SK-N-SH (cell line): ENCODE data around the gene SLC2A1. TPM values are rescaled to one million over a fixed set of nuclear protein-coding genes. Genes with fewer than 3 reads are reported as not detected.

Source experiments
- CTCF ChIA-PET: fragments of 300-600, 350-600 bp; formaldehyde crosslinking; extraction: SDS; loops from one replicate; lab custom pipeline; 2021; lab: Yijun Ruan, JAX
- POLR2A ChIA-PET: fragments of 350-600 bp; sonication (Branson Sonifier 250); formaldehyde crosslinking; extraction: SDS; loops from one replicate; lab custom pipeline; 2020; ENCODE audit warnings: antibody characterized with exemption, inconsistent platforms; lab: Yijun Ruan, JAX
- DNase-seq: peaks from one replicate; pipeline ENCODE4 v3.0.0; 2012
- H2AFZ ChIP-seq: fragments of 200-600 bp; sonication (generic); 2 replicates; pipeline ENCODE4 v1.8.1; 2016; ENCODE audit warnings: antibody characterized with exemption, mild to moderate bottlenecking, low read depth
- H3F3A ChIP-seq: fragments of 200-600 bp; sonication (generic); replicated peaks from 2 replicates; pipeline ENCODE3; 2016; ENCODE audit warnings: antibody characterized with exemption, mild to moderate bottlenecking; ENCODE audit not compliant: insufficient read depth
- H3K27ac ChIP-seq, 2 experiments: fragments of 200-500 bp in 1 of 2; fragments of 200-600 bp in 1 of 2; sonication (Bioruptor generic) in 1 of 2; sonication (generic), shearing (Covaris generic) in 1 of 2; 2 replicates each; pipeline versions ENCODE4 v1.5.1 to v1.6.1; 2014 to 2016; ENCODE audit warnings: low read depth in 2 of 2, inconsistent platforms in 1 of 2, low read length in 1 of 2, mild to moderate bottlenecking in 1 of 2, mixed read lengths in 1 of 2
- H3K27me3 ChIP-seq: fragments of 200-600 bp; sonication (generic), shearing (Covaris generic); 2 replicates; pipeline ENCODE4 v1.6.1; 2016; ENCODE audit warnings: mixed run types; ENCODE audit not compliant: insufficient read depth
- H3K36me3 ChIP-seq, 2 experiments: fragments of 200-500 bp in 1 of 2; fragments of 200-600 bp in 1 of 2; sonication (Bioruptor generic) in 1 of 2; sonication (generic) in 1 of 2; replicated peaks in 1 of 2; 2 replicates each; pipeline versions ENCODE3 to v1.5.1; 2014 to 2016; ENCODE audit warnings: low read length in 1 of 2, mild to moderate bottlenecking in 1 of 2; ENCODE audit not compliant: insufficient read depth in 2 of 2, control insufficient read depth in 1 of 2
- H3K4me1 ChIP-seq, 2 experiments: fragments of 200-500 bp in 1 of 2; fragments of 200-600 bp in 1 of 2; sonication (Bioruptor generic) in 1 of 2; sonication (generic), shearing (Covaris generic) in 1 of 2; 2 replicates each; pipeline versions ENCODE4 v1.5.1 to v1.6.1; 2014 to 2016; ENCODE audit warnings: low read depth in 1 of 2, low read length in 1 of 2, mixed run types in 1 of 2; ENCODE audit not compliant: insufficient read depth in 2 of 2, control insufficient read depth in 1 of 2
- H3K4me2 ChIP-seq: fragments of 200-600 bp; sonication (generic), shearing (Covaris generic); 2 replicates; pipeline ENCODE4 v1.6.1; 2017; ENCODE audit warnings: mixed run types
- H3K4me3 ChIP-seq, 2 experiments: fragments of 200-500 bp in 1 of 2; fragments of 200-600 bp in 1 of 2; sonication (Bioruptor generic) in 1 of 2; sonication (generic), shearing (Covaris generic) in 1 of 2; 2 replicates each; pipeline versions ENCODE4 v1.5.1 to v1.8.1; 2014 to 2016; ENCODE audit warnings: low read depth in 2 of 2, inconsistent platforms in 1 of 2, low read length in 1 of 2, mild to moderate bottlenecking in 1 of 2, mixed read lengths in 1 of 2, moderate library complexity in 1 of 2
- H3K79me2 ChIP-seq: fragments of 200-600 bp; sonication (generic); 2 replicates; pipeline ENCODE4 v1.8.1; 2017; ENCODE audit warnings: mild to moderate bottlenecking; ENCODE audit not compliant: insufficient read depth
- H3K9ac ChIP-seq: fragments of 200-600 bp; sonication (generic); 2 replicates; pipeline ENCODE4 v1.6.1; 2017; ENCODE audit warnings: mixed run types
- H3K9me2 ChIP-seq: fragments of 200-600 bp; sonication (generic); 2 replicates; pipeline ENCODE4 v1.6.1; 2017; ENCODE audit warnings: mixed run types
- H3K9me3 ChIP-seq: fragments of 200-600 bp; sonication (generic); 2 replicates; pipeline ENCODE4 v1.6.1; 2017; ENCODE audit warnings: mixed run types, mild to moderate bottlenecking, moderate library complexity
- H4K20me1 ChIP-seq: fragments of 200-600 bp; sonication (generic); 2 replicates; pipeline ENCODE4 v1.6.1; 2017; ENCODE audit warnings: mild to moderate bottlenecking, mixed run types; ENCODE audit not compliant: insufficient read depth
- CHD2 ChIP-seq: fragments of 150-350 bp; IDR thresholded peaks from 2 replicates; pipeline ENCODE4 v1.6.1; 2018; ENCODE audit warnings: low read length; ENCODE audit not compliant: partially characterized antibody
- CTCF ChIP-seq: fragments of 200-600 bp; sonication (generic); IDR thresholded peaks from 2 replicates; pipeline ENCODE4 v1.6.1; 2017; ENCODE audit warnings: antibody characterized with exemption, mild to moderate bottlenecking, moderate library complexity
- ELF1 ChIP-seq: IDR thresholded peaks from 2 replicates; pipeline ENCODE4 v1.4.0; 2012
- EP300 ChIP-seq, 2 experiments: IDR thresholded peaks; 2 replicates each; pipeline versions ENCODE4 v1.4.0 to v1.6.1; 2012; ENCODE audit warnings: borderline replicate concordance in 1 of 2, low read depth in 1 of 2, low read length in 1 of 2
- FOSL2 ChIP-seq: IDR thresholded peaks from 2 replicates; pipeline ENCODE4 v1.4.0; 2012; ENCODE audit warnings: low read depth, mild to moderate bottlenecking, moderate library complexity, borderline replicate concordance
- FOXJ3 ChIP-seq: sonication (generic); formaldehyde crosslinking; IDR thresholded peaks from 2 replicates; pipeline ENCODE4 v1.5.1; 2020; ENCODE audit warnings: mild to moderate bottlenecking, missing genetic modification reagents
- FOXM1 ChIP-seq: IDR thresholded peaks from 2 replicates; pipeline ENCODE4 v1.4.0; 2012; ENCODE audit warnings: low read depth, mild to moderate bottlenecking
- GABPA ChIP-seq: IDR thresholded peaks from 2 replicates; pipeline ENCODE4 v1.4.0; 2012; ENCODE audit warnings: low read depth, mild to moderate bottlenecking
- JUND ChIP-seq: IDR thresholded peaks from 2 replicates; pipeline ENCODE4 v1.4.0; 2012
- MAX ChIP-seq: IDR thresholded peaks from 2 replicates; pipeline ENCODE4 v1.4.0; 2012; ENCODE audit warnings: low read depth
- MEF2A ChIP-seq: IDR thresholded peaks from 2 replicates; pipeline ENCODE4 v1.4.0; 2012; ENCODE audit warnings: low read depth, borderline replicate concordance
- MXI1 ChIP-seq: IDR thresholded peaks from 2 replicates; pipeline ENCODE4 v1.6.1; 2012; ENCODE audit warnings: mild to moderate bottlenecking, low read depth, low read length, improper control_type of control experiment
- NFIC ChIP-seq: IDR thresholded peaks from 2 replicates; pipeline ENCODE4 v1.4.0; 2012; ENCODE audit warnings: borderline replicate concordance
- NRF1 ChIP-seq: IDR thresholded peaks from 2 replicates; pipeline ENCODE4 v1.6.1; 2012; ENCODE audit warnings: low read depth, mild to moderate bottlenecking, low read length
- PBX3 ChIP-seq: IDR thresholded peaks from 2 replicates; pipeline ENCODE4; 2012
- POLR2AphosphoS5 ChIP-seq: IDR thresholded peaks from 2 replicates; pipeline ENCODE4 v1.6.1; 2012; ENCODE audit warnings: low read depth, low read length
- RAD21 ChIP-seq: IDR thresholded peaks from 2 replicates; pipeline ENCODE4 v1.6.1; 2012; ENCODE audit warnings: mild to moderate bottlenecking, low read length
- REST ChIP-seq: IDR thresholded peaks from 2 replicates; pipeline ENCODE4 v1.6.1; 2012; ENCODE audit warnings: mild to moderate bottlenecking, low read depth, low read length, moderate library complexity
- RFX5 ChIP-seq: IDR thresholded peaks from 2 replicates; pipeline ENCODE4 v1.6.1; 2012; ENCODE audit warnings: mild to moderate bottlenecking, improper control_type of control experiment, low read length
- RXRA ChIP-seq: IDR thresholded peaks from 2 replicates; pipeline ENCODE4 v1.4.0; 2012; ENCODE audit warnings: low read depth, mild to moderate bottlenecking, borderline replicate concordance
- SIN3A ChIP-seq: IDR thresholded peaks from 2 replicates; pipeline ENCODE4 v1.6.1; 2012; ENCODE audit warnings: low read depth, mild to moderate bottlenecking, low read length, moderate library complexity, borderline replicate concordance
- TCF12 ChIP-seq: IDR thresholded peaks from 2 replicates; pipeline ENCODE4 v1.4.0; 2012
- TEAD4 ChIP-seq: IDR thresholded peaks from 2 replicates; pipeline ENCODE4 v1.4.0; 2012; ENCODE audit warnings: mild to moderate bottlenecking, borderline replicate concordance; ENCODE audit not compliant: insufficient read depth
- USF1 ChIP-seq: IDR thresholded peaks from 2 replicates; pipeline ENCODE4 v1.4.0; 2012; ENCODE audit warnings: low read depth, borderline replicate concordance
- USF2 ChIP-seq: fragments of 150-350 bp; IDR thresholded peaks from 2 replicates; pipeline ENCODE4 v1.6.1; 2017; ENCODE audit warnings: antibody characterized with exemption, low read length, low read depth, borderline replicate concordance
- YY1 ChIP-seq: IDR thresholded peaks from 2 replicates; pipeline ENCODE4 v1.4.0; 2012; ENCODE audit warnings: low read depth, mild to moderate bottlenecking
- WGBS: methylation state at CpG from one replicate; pipeline ENCODE4 v1.1.6; 2017; ENCODE audit warnings: low lambda C conversion rate; 5-methylcytosine and 5-hydroxymethylcytosine counted together
- polyA plus RNA-seq, 3 experiments: library from polyadenylated mRNA; depleted of rRNA; stranded (reverse); fragments of >200 nt; gene quantifications; 2 replicates each; pipeline ENCODE4 v1.2.3, GENCODE V29; 2012

The SLC2A1 gene
- polyA plus RNA-seq, 1 of the 3 experiments (the other 2 are of a cell fraction) = 63.8 TPM

- H2AFZ ChIP-seq = no peak overlapping the region
- H3K9ac ChIP-seq = no peak overlapping the region
- peak overlapping the region in 1 of 2 experiments; percentile 44; a peak in 2 of 4 replicates for H3K27ac ChIP-seq
- H3K79me2 ChIP-seq = no peaks in the 10 kb centered on the region
- 57% methylated on average over 4 of the region's 4 CpGs for WGBS
- H3K4me1 ChIP-seq = peaks cover 8 to 17% of the 10 kb centered on the region in 2 experiments; a peak in 3 of 4 replicates
- no peaks in the 10 kb centered on the region for H4K20me1 ChIP-seq
- no peaks in the 10 kb centered on the region for H3K9me3 ChIP-seq
- no peaks in the 10 kb centered on the region for H3K9me2 ChIP-seq
- no peaks in the 10 kb centered on the region for H3K36me3 ChIP-seq
- ChIA-PET POLR2A (no interaction called here), CTCF (interaction anchor here (1.1 to 3.9 kb wide), 3 partner anchors 50 to 102 kb away, joined by 3 to 15 read pairs (median 3); no protein-coding TSS in a partner anchor)
- peak overlapping the region; percentile 25; the same call in 1 of the 2 replicates for H3K4me2 ChIP-seq
- no peak overlapping the region for H3K4me3 ChIP-seq
- H3K27me3 ChIP-seq = no peaks in the 10 kb centered on the region
- no peak for DNase-seq
- H3F3A ChIP-seq = peaks cover 22% of the 10 kb centered on the region
- no peak for TF ChIP-seq RAD21
- TF ChIP-seq FOSL2 = peak; percentile 84
- peak; percentile 38; the same call in 1 of the 2 replicates for TF ChIP-seq POLR2AphosphoS5
- no peak for TF ChIP-seq FOXM1
- no peak for TF ChIP-seq ELF1
- no peak for TF ChIP-seq RFX5
- peak; percentile 58; the same call in 1 of the 2 replicates for TF ChIP-seq NFIC
- no peak for TF ChIP-seq GABPA
- TF ChIP-seq REST = no peak
- TF ChIP-seq JUND = peak; percentile 83
- no peak for TF ChIP-seq CHD2
- TF ChIP-seq FOXJ3 = no peak
- peak; percentile 94 for TF ChIP-seq TCF12
- peak; percentile 94 for TF ChIP-seq MAX
- no peak for TF ChIP-seq SIN3A
- TF ChIP-seq NRF1 = no peak
- no peak for TF ChIP-seq MXI1
- TF ChIP-seq MEF2A = no peak
- no peak for TF ChIP-seq USF2
- no peak; the same call in 1 of the 2 replicates for TF ChIP-seq YY1
- no peak for TF ChIP-seq USF1
- TF ChIP-seq CTCF = no peak
- no peak for TF ChIP-seq TEAD4
- no peak for TF ChIP-seq RXRA
- 0 out of 4 replicates have a peak, but pooled peaks of 1 of the 2 experiments have one; percentile 24 for TF ChIP-seq EP300 (IDR thresholded peaks at IDR 0.05; ENCODE audit: borderline replicate concordance in 1 of 2, low read depth in 1 of 2, low read length in 1 of 2)
- peak; percentile 64 for TF ChIP-seq PBX3
Measured at GRCh38 chr1:42971841-42972291, 13.2 kb upstream of the SLC2A1 start.
